Neutrophil (primary cell): ENCODE data around the gene ECT2L.

Experiments
- H3K27ac ChIP-seq: fragments of 200-600 bp; sonication (generic); 2 replicates; pipeline ENCODE4 v1.5.1; 2016; ENCODE audit warnings: mild to moderate bottlenecking, moderate library complexity
- H3K27me3 ChIP-seq: fragments of 200-600 bp; sonication (generic); 2 replicates; pipeline ENCODE4 v1.6.0; 2016; ENCODE audit warnings: mild to moderate bottlenecking
- H3K36me3 ChIP-seq: fragments of 200-600 bp; sonication (generic); 2 replicates; pipeline ENCODE4 v1.5.1; 2017
- H3K4me1 ChIP-seq, 2 experiments: fragments of 200-600 bp in 1 of 2; sonication (generic) in 1 of 2; 1 replicate in 1 of 2; 2 replicates in 1 of 2; pipeline versions ENCODE4 v1.5.1 to v1.6.1; 2013 to 2016; ENCODE audit warnings: low read depth in 1 of 2, low read length in 1 of 2, mild to moderate bottlenecking in 1 of 2, moderate library complexity in 1 of 2; ENCODE audit not compliant: control insufficient read depth in 1 of 2, insufficient read depth in 1 of 2
- H3K4me3 ChIP-seq, 2 experiments: fragments of 200-600 bp in 1 of 2; sonication (generic) in 1 of 2; 1 replicate in 1 of 2; 2 replicates in 1 of 2; pipeline ENCODE4 v1.5.1; 2013 to 2016; ENCODE audit warnings: low read depth in 1 of 2, low read length in 1 of 2, mild to moderate bottlenecking in 1 of 2, moderate library complexity in 1 of 2
- H3K9me3 ChIP-seq: fragments of 200-600 bp; sonication (generic); 2 replicates; pipeline ENCODE4 v1.5.1; 2016
- TF ChIP-seq, protein P1 (sequence below): fragments of 200-600 bp; sonication (generic); IDR thresholded peaks from 2 replicates; pipeline ENCODE4 v1.5.1; 2016; ENCODE audit warnings: antibody characterized with exemption

The ECT2L gene

GRCh38 chr6:138873191-138873590, 77.3 kb downstream of the ECT2L start:
- Histone ChIP-seq H3K27me3 (no peaks in the 10 kb centered on the region), H3K4me3 (no peak overlapping the region), H3K4me1 (no peaks in the 10 kb centered on the region), H3K9me3 (no peaks in the 10 kb centered on the region), H3K36me3 (no peaks in the 10 kb centered on the region), H3K27ac (no peak overlapping the region)
- TF ChIP-seq, protein P1, sequence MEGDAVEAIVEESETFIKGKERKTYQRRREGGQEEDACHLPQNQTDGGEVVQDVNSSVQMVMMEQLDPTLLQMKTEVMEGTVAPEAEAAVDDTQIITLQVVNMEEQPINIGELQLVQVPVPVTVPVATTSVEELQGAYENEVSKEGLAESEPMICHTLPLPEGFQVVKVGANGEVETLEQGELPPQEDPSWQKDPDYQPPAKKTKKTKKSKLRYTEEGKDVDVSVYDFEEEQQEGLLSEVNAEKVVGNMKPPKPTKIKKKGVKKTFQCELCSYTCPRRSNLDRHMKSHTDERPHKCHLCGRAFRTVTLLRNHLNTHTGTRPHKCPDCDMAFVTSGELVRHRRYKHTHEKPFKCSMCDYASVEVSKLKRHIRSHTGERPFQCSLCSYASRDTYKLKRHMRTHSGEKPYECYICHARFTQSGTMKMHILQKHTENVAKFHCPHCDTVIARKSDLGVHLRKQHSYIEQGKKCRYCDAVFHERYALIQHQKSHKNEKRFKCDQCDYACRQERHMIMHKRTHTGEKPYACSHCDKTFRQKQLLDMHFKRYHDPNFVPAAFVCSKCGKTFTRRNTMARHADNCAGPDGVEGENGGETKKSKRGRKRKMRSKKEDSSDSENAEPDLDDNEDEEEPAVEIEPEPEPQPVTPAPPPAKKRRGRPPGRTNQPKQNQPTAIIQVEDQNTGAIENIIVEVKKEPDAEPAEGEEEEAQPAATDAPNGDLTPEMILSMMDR: no peak

DNA sequence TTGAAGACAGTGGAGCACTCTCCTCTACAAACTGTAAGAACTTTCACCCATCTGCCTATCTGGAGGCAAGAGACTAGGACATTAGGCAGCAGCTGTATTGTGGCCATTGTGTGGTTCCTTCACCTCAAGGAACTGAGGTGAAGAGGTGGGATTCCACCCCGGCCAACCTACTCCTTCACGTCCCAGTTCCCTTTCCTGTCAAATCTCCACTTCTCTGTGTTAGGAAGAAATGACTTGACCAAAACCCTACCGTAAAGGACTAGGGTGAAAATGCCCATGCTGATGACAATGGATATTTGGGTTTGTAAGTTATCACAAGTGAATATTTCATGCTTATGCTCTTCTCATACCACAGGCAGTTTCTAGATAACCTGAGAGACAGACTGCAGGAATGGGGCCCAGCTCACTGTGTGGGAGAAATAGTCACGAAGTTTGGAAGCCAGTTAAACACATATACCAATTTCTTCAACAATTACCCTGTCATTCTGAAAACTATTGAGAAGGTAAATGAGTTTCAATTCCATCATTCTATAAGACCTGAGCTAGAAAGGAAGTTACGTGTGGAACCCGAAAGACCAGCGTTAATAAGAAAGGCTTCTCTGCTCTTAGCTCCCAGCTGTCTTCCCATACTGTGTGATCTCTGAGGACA, 86.6 kb downstream of the ECT2L start:
- no peaks in the 10 kb centered on the region for H3K36me3 ChIP-seq
- no peaks in the 10 kb centered on the region for H3K27me3 ChIP-seq
- H3K4me3 ChIP-seq: no peak overlapping the region
- H3K27ac ChIP-seq: no peak overlapping the region
- TF ChIP-seq, protein P1: no peak
- H3K4me1 ChIP-seq: no peaks in the 10 kb centered on the region
- no peaks in the 10 kb centered on the region for H3K9me3 ChIP-seq

DNA sequence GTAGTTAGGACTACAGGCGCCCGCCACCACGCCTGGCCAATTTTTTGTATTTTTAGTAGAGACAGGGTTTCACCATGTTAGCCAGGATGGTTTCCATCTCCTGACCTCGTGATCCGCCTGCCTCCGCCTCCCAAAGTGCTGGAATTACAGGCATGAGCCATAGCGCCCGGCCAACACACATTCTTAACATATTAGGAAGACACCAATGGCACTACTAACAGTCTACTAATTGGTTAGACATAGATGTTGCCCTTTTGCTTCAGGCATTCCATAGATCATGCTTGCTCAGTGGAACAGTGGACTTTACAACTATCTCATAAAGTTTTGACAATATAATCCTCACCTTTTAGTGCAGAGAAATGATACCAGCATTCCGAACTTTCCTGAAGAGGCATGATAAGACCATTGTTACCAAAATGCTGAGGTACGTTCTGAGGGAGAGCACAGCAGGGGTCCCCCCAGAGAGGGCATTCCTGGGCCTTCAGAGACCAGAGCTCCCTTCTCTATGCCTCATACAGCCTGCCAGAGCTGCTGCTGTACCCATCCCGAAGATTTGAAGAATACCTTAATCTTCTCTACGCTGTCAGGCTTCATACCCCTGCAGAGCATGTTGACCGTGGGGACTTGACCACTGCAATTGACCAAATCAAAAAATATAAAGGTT, 89.4 kb downstream of the ECT2L start:
- H3K27ac ChIP-seq: no peak overlapping the region
- H3K27me3 ChIP-seq: no peaks in the 10 kb centered on the region
- no peak overlapping the region for H3K4me3 ChIP-seq
- no peaks in the 10 kb centered on the region for H3K36me3 ChIP-seq
- TF ChIP-seq, protein P1: no peak
- H3K9me3 ChIP-seq: no peaks in the 10 kb centered on the region
- H3K4me1 ChIP-seq: no peaks in the 10 kb centered on the region

- Histone ChIP-seq H3K27ac (no peak overlapping the region), H3K36me3 (no peaks in the 10 kb centered on the region), H3K4me3 (no peak overlapping the region), H3K9me3 (no peaks in the 10 kb centered on the region), H3K27me3 (no peaks in the 10 kb centered on the region), H3K4me1 (no peaks in the 10 kb centered on the region)
- TF ChIP-seq, protein P1: no peak
Measured at GRCh38 chr6:138891255-138891986, 95.5 kb downstream of the ECT2L start.

GRCh38 chr6:138896104-138896756, 100.3 kb downstream of the ECT2L start:
- TF ChIP-seq, protein P1: no peak
- Histone ChIP-seq H3K27ac (no peak overlapping the region), H3K36me3 (peaks cover 10% of the 10 kb centered on the region)

More at GRCh38 chr6:138896104-138896756, 100.3 kb downstream of the ECT2L start:
- no peaks in the 10 kb centered on the region for H3K27me3 ChIP-seq
- H3K4me3 ChIP-seq: no peak overlapping the region
- no peaks in the 10 kb centered on the region for H3K9me3 ChIP-seq
- no peaks in the 10 kb centered on the region for H3K4me1 ChIP-seq
